ENCODE results near the gene INTS7. TPM values are rescaled to one million over a fixed set of nuclear protein-coding genes. Genes with fewer than 3 reads are reported as not detected.

The INTS7 gene
- total and polyA plus RNA-seq, 2 of the 4 experiments (the other 2 are of a cell fraction): 8.3 to 24.9 TPM

DNA sequence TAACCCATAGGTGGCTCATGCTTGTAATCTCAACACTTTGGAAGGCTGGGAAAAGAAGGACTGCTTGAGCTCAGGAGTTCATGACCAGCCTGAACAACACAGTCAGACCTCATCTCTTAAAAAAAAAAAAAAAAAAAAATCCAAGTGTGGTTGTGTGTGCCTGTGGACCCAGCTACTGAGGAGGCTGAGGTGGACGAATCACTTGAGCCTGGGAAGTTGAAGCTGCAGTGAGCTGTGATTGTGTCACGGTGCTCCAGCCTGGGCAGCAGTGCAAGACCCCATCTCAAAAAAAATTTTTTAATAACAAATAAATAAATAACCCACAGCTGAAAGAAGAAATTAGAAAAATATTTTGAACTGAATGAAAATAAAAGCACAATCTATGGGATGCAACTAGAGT lies 13.8 kb downstream of the INTS7 start:
- POLR2A ChIA-PET (ENCODE audit: unreplicated experiment): interaction anchor here (0.6 kb wide), 1 partner anchor 10 kb away, joined by 3 read pairs; no protein-coding TSS in a partner anchor

More for the DNA sequence above, 13.8 kb downstream of the INTS7 start:
- H3K4me3 ChIP-seq (ENCODE audit: insufficient read depth, low read depth, low read length): no peak overlapping the region
- H2BK5ac ChIP-seq (ENCODE audit: low read depth, low read length, poor library complexity, severe bottlenecking): no peak overlapping the region
- CTCF ChIA-PET: interaction anchor here (0.7 to 1.0 kb wide), 2 partner anchors 13 to 42 kb away, joined by 3 read pairs; no protein-coding TSS in a partner anchor
- H3K4me2 ChIP-seq (ENCODE audit: low read depth, low read length): no peak overlapping the region
- H3K9ac ChIP-seq (ENCODE audit: low read depth, low read length): no peak overlapping the region
- peaks cover 10 to 15% of the 10 kb centered on the region in 2 experiments for H3K79me1 ChIP-seq (ENCODE audit: low read depth in 1 of 2, low read length in 2 of 2)
- WGBS, 2 experiments (ENCODE audit: extremely low coverage in 2 of 2, insufficient read length in 1 of 2): no CpG with 5 or more reads among the region's 2 CpGs
- no peak overlapping the region for H2BK15ac ChIP-seq (ENCODE audit: low read depth, low read length)
- no peak overlapping the region for H3K27ac ChIP-seq (ENCODE audit: insufficient read depth, low read length)
- BruUV-seq (replicated peaks): no TSS peak
- no peak for DNase-seq
- H3K4ac ChIP-seq (ENCODE audit: low read depth, low read length): no peak overlapping the region
- H2BK20ac ChIP-seq (ENCODE audit: low read depth, low read length): no peak overlapping the region
- intact Hi-C loops (cut with micrococcal nuclease) (no loop called here), dilution Hi-C loops (cut with HindIII; ENCODE audit: low sequenced_read_pairs, unreplicated experiment) (no loop called here), in situ Hi-C loops (cut with MboI; ENCODE audit: low sequenced_read_pairs) (no loop called here)
- no peak overlapping the region for H2AK9ac ChIP-seq (replicated peaks; ENCODE audit: low read depth, low read length, poor library complexity)
- H3K4me1 ChIP-seq (ENCODE audit: control insufficient read depth, insufficient read depth, low read length): no peaks in the 10 kb centered on the region
- H3K56ac ChIP-seq (ENCODE audit: extremely low read depth, insufficient read depth, low read length): no peak overlapping the region
- ATAC-seq (ENCODE audit: low read depth): no peak
- H4K5ac ChIP-seq (ENCODE audit: low read depth, low read length): no peak overlapping the region
- no peak overlapping the region for H2BK120ac ChIP-seq (ENCODE audit: low read depth, low read length)
- H3K36me3 ChIP-seq (ENCODE audit: control insufficient read depth, insufficient read depth, low read length): no peaks in the 10 kb centered on the region
- H2AFZ ChIP-seq (replicated peaks; ENCODE audit: low read length, poor library complexity): no peak overlapping the region
- no peak overlapping the region for H3K18ac ChIP-seq (ENCODE audit: low read depth, low read length)
- H4K8ac ChIP-seq (ENCODE audit: low read depth in 2 of 2, low read length in 2 of 2): no peak overlapping the region
- no peaks in the 10 kb centered on the region for H4K20me1 ChIP-seq (ENCODE audit: insufficient read depth, low read length)
- TF ChIP-seq, protein P1, sequence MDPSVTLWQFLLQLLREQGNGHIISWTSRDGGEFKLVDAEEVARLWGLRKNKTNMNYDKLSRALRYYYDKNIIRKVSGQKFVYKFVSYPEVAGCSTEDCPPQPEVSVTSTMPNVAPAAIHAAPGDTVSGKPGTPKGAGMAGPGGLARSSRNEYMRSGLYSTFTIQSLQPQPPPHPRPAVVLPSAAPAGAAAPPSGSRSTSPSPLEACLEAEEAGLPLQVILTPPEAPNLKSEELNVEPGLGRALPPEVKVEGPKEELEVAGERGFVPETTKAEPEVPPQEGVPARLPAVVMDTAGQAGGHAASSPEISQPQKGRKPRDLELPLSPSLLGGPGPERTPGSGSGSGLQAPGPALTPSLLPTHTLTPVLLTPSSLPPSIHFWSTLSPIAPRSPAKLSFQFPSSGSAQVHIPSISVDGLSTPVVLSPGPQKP (IDR thresholded peaks at IDR 0.05; ENCODE audit: borderline replicate concordance, low read depth, low read length): no peak
- no peak for TF ChIP-seq CHD1 (IDR thresholded peaks at IDR 0.05; ENCODE audit: low read depth, low read length)
- TF ChIP-seq RAD21 (IDR thresholded peaks at IDR 0.05; ENCODE audit: low read length): no peak
- no peak overlapping the region for H3K23ac ChIP-seq (ENCODE audit: low read depth, low read length)
- H4K91ac ChIP-seq (ENCODE audit: insufficient read depth, low read depth, low read length): no peak overlapping the region
- no peaks in the 10 kb centered on the region for H3K27me3 ChIP-seq (ENCODE audit: control insufficient read depth, insufficient read depth, low read length)
- no peak overlapping the region for H3K14ac ChIP-seq (replicated peaks; ENCODE audit: low read depth, low read length)
- no peaks in the 10 kb centered on the region; the same call in 1 of the 2 replicates for H3K9me1 ChIP-seq (ENCODE audit: insufficient read depth, low read length)
- H3K9me3 ChIP-seq (ENCODE audit: control insufficient read depth, insufficient read depth, low read length): no peaks in the 10 kb centered on the region
- no peak overlapping the region for H2AK5ac ChIP-seq (ENCODE audit: low read depth, low read length)

Measured in IMR-90 (cell line).